Effector memory CD8-positive, alpha-beta T cell (primary cell): ENCODE measurements around the gene PLCB1.
A peak's percentile ranks its signal among the peaks of the same experiment; 100 is the strongest.

ENCODE experiments used
- ATAC-seq: fragments of 150-1000 bp; cut with Tn5 transposase; replicated peaks from 2 replicates; pipeline ENCODE4 v1.10.0; 2021; ENCODE audit warnings: mild to moderate bottlenecking, moderate library complexity
- DNase-seq, 3 experiments: peaks; one replicate each; pipeline ENCODE4 v3.0.0; 2021
- H3K27ac Mint-ChIP-seq, 2 donors: one replicate each; pipeline ENCODE4 v1.8.0; 2022; ENCODE audit warnings: mild to moderate bottlenecking in 2 of 2, mixed read lengths in 2 of 2, moderate library complexity in 2 of 2
- H3K27me3 Mint-ChIP-seq, 2 donors: one replicate each; pipeline ENCODE4 v1.8.0; 2022; ENCODE audit warnings: mixed read lengths in 2 of 2
- H3K36me3 Mint-ChIP-seq: one replicate; pipeline ENCODE4 v1.8.0; 2022; ENCODE audit warnings: mild to moderate bottlenecking, moderate library complexity, mixed read lengths; ENCODE audit not compliant: insufficient read depth
- H3K4me1 Mint-ChIP-seq, 2 donors: one replicate each; pipeline ENCODE4 v1.8.0; 2022; ENCODE audit warnings: low read depth in 2 of 2, mixed read lengths in 2 of 2
- H3K4me3 Mint-ChIP-seq, 2 donors: one replicate each; pipeline ENCODE4 v1.8.0; 2022; ENCODE audit warnings: mild to moderate bottlenecking in 2 of 2, mixed read lengths in 2 of 2, moderate library complexity in 2 of 2
- H3K9me3 Mint-ChIP-seq, 2 donors: one replicate each; pipeline ENCODE4 v1.8.0; 2022; ENCODE audit warnings: mixed read lengths in 2 of 2

PLCB1 gene

DNA sequence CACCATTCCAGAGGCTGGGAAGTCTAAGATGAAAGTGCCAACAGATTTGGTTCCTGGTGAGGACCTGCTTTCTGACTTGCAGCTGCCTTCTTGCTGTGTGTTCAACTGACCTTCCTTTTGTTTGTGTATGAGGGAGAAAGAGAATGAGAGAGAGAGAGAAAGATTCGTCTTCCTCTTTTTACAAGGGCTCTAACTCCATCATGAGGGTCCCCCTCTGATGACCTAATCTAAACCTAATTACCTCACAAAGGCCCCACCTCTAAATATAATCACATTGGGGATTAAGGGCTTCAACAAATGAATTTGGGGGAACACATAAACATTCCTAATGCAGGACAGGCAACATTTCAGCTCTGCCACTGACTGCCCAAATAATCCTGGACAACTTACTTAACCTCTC lies 130.7 kb downstream of the PLCB1 start:
- Mint-ChIP-seq H3K9me3 (no peaks in the 10 kb centered on the region), H3K27me3 (no peaks in the 10 kb centered on the region), H3K4me3 (no peak overlapping the region), H3K36me3 (no peaks in the 10 kb centered on the region), H3K4me1 (peaks cover 5 to 10% of the 10 kb centered on the region in 2 donors), H3K27ac (no peak overlapping the region)
- no peak for DNase-seq
- ATAC-seq, result no peak

GRCh38 chr20:8265588-8265987 lies 133.5 kb downstream of the PLCB1 start:
- Mint-ChIP-seq H3K36me3 (no peaks in the 10 kb centered on the region), H3K4me1 (peaks cover 6 to 10% of the 10 kb centered on the region in 2 donors)

GRCh38 chr20:8267009-8267408 lies 134.9 kb downstream of the PLCB1 start:
- H3K4me1 Mint-ChIP-seq, result peaks cover 2 to 15% of the 10 kb centered on the region in 2 donors
- H3K9me3 Mint-ChIP-seq, result no peaks in the 10 kb centered on the region
- H3K4me3 Mint-ChIP-seq, result no peak overlapping the region

More at GRCh38 chr20:8265588-8265987, 133.5 kb downstream of the PLCB1 start:
- Mint-ChIP-seq H3K27ac (no peak overlapping the region), H3K9me3 (no peaks in the 10 kb centered on the region), H3K4me3 (no peak overlapping the region), H3K27me3 (no peaks in the 10 kb centered on the region)
- DNase-seq (no peak), ATAC-seq (no peak)

GRCh38 chr20:8271727-8272126 lies 139.7 kb downstream of the PLCB1 start:
- no peak overlapping the region for H3K4me3 Mint-ChIP-seq
- ATAC-seq, result no peak

More at GRCh38 chr20:8267009-8267408, 134.9 kb downstream of the PLCB1 start:
- H3K36me3 Mint-ChIP-seq, result no peaks in the 10 kb centered on the region
- no peak overlapping the region for H3K27ac Mint-ChIP-seq
- DNase-seq (no peak), ATAC-seq (no peak)
- H3K27me3 Mint-ChIP-seq, result no peaks in the 10 kb centered on the region

DNA sequence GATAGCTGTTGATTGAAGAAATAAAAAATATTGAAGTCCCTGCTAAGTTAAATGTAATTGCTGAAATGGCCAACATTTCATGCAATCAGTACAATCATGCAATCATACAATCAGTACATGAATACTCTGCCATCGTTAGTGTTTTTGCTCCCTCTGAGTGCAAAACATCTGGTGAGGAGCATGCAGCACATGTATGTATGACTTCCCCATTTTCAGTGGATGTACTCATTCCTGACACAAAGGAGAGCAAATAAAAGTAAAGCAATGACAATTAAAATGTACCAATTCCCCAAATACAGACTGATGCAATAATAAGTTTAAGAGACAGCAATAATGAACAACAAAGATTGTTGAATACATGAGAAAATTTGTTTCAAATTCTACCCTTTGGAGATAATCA lies 140.7 kb downstream of the PLCB1 start:
- Mint-ChIP-seq H3K4me3 (no peak overlapping the region), H3K36me3 (no peaks in the 10 kb centered on the region), H3K9me3 (no peaks in the 10 kb centered on the region), H3K27ac (no peak overlapping the region), H3K27me3 (no peaks in the 10 kb centered on the region), H3K4me1 (peaks cover 21 to 24% of the 10 kb centered on the region in 2 donors)
- ATAC-seq (no peak), DNase-seq (no peak)

More at GRCh38 chr20:8271727-8272126, 139.7 kb downstream of the PLCB1 start:
- Mint-ChIP-seq H3K4me1 (peaks cover 21 to 24% of the 10 kb centered on the region in 2 donors), H3K9me3 (no peaks in the 10 kb centered on the region), H3K27ac (no peak overlapping the region), H3K27me3 (no peaks in the 10 kb centered on the region), H3K36me3 (no peaks in the 10 kb centered on the region)
- DNase-seq, result no peak

DNA sequence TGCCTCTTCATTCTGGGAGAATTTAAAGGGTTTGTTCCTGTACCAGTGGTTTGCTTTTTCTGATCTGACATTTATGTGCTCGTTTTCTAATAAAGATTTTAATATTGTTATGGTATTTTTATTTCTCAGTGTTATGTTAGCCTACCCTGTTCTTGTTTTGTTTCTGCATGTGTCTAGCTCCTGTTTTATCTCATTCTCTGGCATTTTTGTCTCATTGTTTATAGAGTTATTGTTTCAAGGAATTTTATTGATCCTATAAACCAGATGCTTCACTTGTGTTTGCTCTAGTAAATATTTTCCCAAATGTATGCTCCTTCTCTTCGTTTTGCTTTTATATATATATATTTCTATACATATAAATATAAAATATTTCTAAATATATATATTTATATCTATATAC lies 152.8 kb downstream of the PLCB1 start:
- Mint-ChIP-seq H3K9me3 (no peaks in the 10 kb centered on the region), H3K36me3 (no peaks in the 10 kb centered on the region), H3K27ac (no peak overlapping the region), H3K27me3 (no peaks in the 10 kb centered on the region), H3K4me3 (no peak overlapping the region), H3K4me1 (peaks cover 0 to 4% of the 10 kb centered on the region in 2 donors)
- ATAC-seq, result no peak
- no peak for DNase-seq

DNA sequence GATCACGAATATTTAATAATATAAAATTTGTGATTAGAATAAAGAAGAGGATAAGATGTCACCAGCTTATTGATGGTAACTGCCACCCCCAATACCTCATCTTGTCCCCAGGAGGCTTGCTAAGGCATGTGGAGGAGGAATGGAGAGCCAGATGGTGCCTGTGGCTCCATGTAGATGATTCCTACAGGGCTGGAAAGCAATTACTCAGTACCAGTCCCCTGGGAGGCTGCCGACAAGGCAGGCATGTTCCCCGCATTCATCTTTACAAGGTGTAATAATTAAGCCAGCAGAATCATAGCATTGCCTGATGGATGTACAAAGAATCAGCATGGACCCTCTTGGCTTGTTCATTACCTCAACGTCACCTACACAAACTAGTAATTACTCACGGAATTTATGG lies 155.3 kb downstream of the PLCB1 start:
- DNase-seq, result no peak
- Mint-ChIP-seq H3K4me1 (peaks cover 3 to 4% of the 10 kb centered on the region in 2 donors), H3K27ac (no peak overlapping the region), H3K4me3 (no peak overlapping the region), H3K36me3 (no peaks in the 10 kb centered on the region), H3K27me3 (no peaks in the 10 kb centered on the region), H3K9me3 (no peaks in the 10 kb centered on the region)
- no peak for ATAC-seq

- ATAC-seq (no peak), DNase-seq (no peak)
- no peaks in the 10 kb centered on the region for H3K36me3 Mint-ChIP-seq
- H3K27me3 Mint-ChIP-seq, result peaks cover 0 to 11% of the 10 kb centered on the region in 2 donors
- H3K4me3 Mint-ChIP-seq, result no peak overlapping the region
- no peak overlapping the region for H3K27ac Mint-ChIP-seq
- no peaks in the 10 kb centered on the region for H3K9me3 Mint-ChIP-seq
- peaks cover 6 to 12% of the 10 kb centered on the region in 2 donors for H3K4me1 Mint-ChIP-seq
These were observed 159.1 kb downstream of the PLCB1 start for GRCh38 chr20:8291200-8291599.

GRCh38 chr20:8291873-8292272 lies 159.8 kb downstream of the PLCB1 start:
- DNase-seq, result no peak
- ATAC-seq, result no peak

DNA sequence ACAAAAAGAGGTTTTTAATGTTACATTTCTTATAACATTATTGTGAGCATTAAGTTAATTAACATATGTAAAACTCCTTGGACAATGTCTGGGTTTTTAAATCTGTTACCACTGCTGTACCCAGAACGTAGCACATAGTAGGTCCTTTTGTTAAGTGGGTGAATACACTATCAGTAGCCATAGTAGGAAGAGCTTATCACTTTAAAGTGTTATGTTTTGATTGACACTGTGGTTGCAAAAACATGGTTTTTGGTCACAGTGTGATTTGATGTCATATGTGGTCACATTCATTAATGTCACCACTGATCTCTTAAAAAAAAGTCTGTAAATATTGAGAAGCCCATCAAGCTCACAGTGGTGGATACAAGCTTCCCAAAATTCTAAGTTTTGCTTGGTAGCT lies 160.7 kb downstream of the PLCB1 start:
- Mint-ChIP-seq H3K4me1 (peaks cover 6 to 12% of the 10 kb centered on the region in 2 donors), H3K4me3 (no peak overlapping the region), H3K9me3 (no peaks in the 10 kb centered on the region), H3K36me3 (no peaks in the 10 kb centered on the region), H3K27me3 (peaks cover 0 to 13% of the 10 kb centered on the region in 2 donors), H3K27ac (no peak overlapping the region)
- DNase-seq (peak in 1 of 3 experiments; percentile 2), ATAC-seq (peak; percentile 95)

More at GRCh38 chr20:8291873-8292272, 159.8 kb downstream of the PLCB1 start:
- no peak overlapping the region for H3K4me3 Mint-ChIP-seq
- H3K9me3 Mint-ChIP-seq, result no peaks in the 10 kb centered on the region
- no peak overlapping the region for H3K27ac Mint-ChIP-seq
- H3K4me1 Mint-ChIP-seq, result peaks cover 6 to 12% of the 10 kb centered on the region in 2 donors
- H3K36me3 Mint-ChIP-seq, result no peaks in the 10 kb centered on the region
- peaks cover 0 to 13% of the 10 kb centered on the region in 2 donors for H3K27me3 Mint-ChIP-seq

GRCh38 chr20:8293750-8294149 lies 161.7 kb downstream of the PLCB1 start:
- DNase-seq (no peak), ATAC-seq (no peak)
- Mint-ChIP-seq H3K9me3 (no peaks in the 10 kb centered on the region), H3K36me3 (no peaks in the 10 kb centered on the region), H3K4me1 (peaks cover 3 to 12% of the 10 kb centered on the region in 2 donors), H3K4me3 (no peak overlapping the region), H3K27ac (no peak overlapping the region), H3K27me3 (peaks cover 0 to 13% of the 10 kb centered on the region in 2 donors)

GRCh38 chr20:8296536-8296935 lies 164.5 kb downstream of the PLCB1 start:
- H3K9me3 Mint-ChIP-seq, result no peaks in the 10 kb centered on the region
- H3K27ac Mint-ChIP-seq, result no peak overlapping the region
- H3K4me1 Mint-ChIP-seq, result peaks cover 9 to 12% of the 10 kb centered on the region in 2 donors
- ATAC-seq (no peak), DNase-seq (no peak)
- H3K27me3 Mint-ChIP-seq, result peaks cover 0 to 13% of the 10 kb centered on the region in 2 donors
- H3K4me3 Mint-ChIP-seq, result no peak overlapping the region
- no peaks in the 10 kb centered on the region for H3K36me3 Mint-ChIP-seq

GRCh38 chr20:8298426-8299043 lies 166.5 kb downstream of the PLCB1 start:
- H3K9me3 Mint-ChIP-seq, result no peaks in the 10 kb centered on the region
- no peak for DNase-seq
- no peak overlapping the region for H3K27ac Mint-ChIP-seq
- ATAC-seq, result no peak
- no peaks in the 10 kb centered on the region for H3K36me3 Mint-ChIP-seq
- peaks cover 0 to 7% of the 10 kb centered on the region in 2 donors for H3K4me1 Mint-ChIP-seq
- peaks cover 0 to 12% of the 10 kb centered on the region in 2 donors for H3K27me3 Mint-ChIP-seq
- H3K4me3 Mint-ChIP-seq, result no peak overlapping the region

GRCh38 chr20:8299921-8300320 lies 167.9 kb downstream of the PLCB1 start:
- Mint-ChIP-seq H3K27me3 (peaks cover 0 to 8% of the 10 kb centered on the region in 2 donors), H3K36me3 (no peaks in the 10 kb centered on the region), H3K9me3 (no peaks in the 10 kb centered on the region), H3K27ac (no peak overlapping the region), H3K4me1 (peaks cover 3 to 9% of the 10 kb centered on the region in 2 donors), H3K4me3 (no peak overlapping the region)
- DNase-seq (no peak), ATAC-seq (no peak)
